Vagina (tissue), 2 donors: ENCODE data around the gene SEC11A.

ENCODE experiments used
- CTCF ChIP-seq, 3 experiments: fragments of 450-650 bp in 2 of 3; fragments of 200-600 bp in 1 of 3; sonication (generic) in 1 of 3; IDR thresholded peaks; one replicate each; pipeline ENCODE4 v1.5.1; 2017 to 2019; ENCODE audit warnings: antibody characterized with exemption in 3 of 3, mild to moderate bottlenecking in 2 of 3, moderate library complexity in 2 of 3
- POLR2AphosphoS5 ChIP-seq, 2 donors: sonication (generic); formaldehyde crosslinking; IDR thresholded peaks; one replicate each; pipeline ENCODE4 v1.9.0; 2017; ENCODE audit warnings: antibody characterized with exemption in 2 of 2, mild to moderate bottlenecking in 2 of 2, low read depth in 1 of 2; ENCODE audit not compliant: insufficient read depth in 1 of 2

GRCh38 chr15:84752700-84753099, 36.8 kb upstream of the SEC11A start:
- TF ChIP-seq POLR2AphosphoS5 (IDR thresholded peaks at IDR 0.05; ENCODE audit: insufficient read depth in 1 of 2, low read depth in 1 of 2) (no peak), CTCF (IDR thresholded peaks at IDR 0.05) (no peak)
